Stimulated activated CD4-positive, alpha-beta T cell treated with anti-CD3 and anti-CD28 coated beads, Interleukin-12 subunit alpha, Interleukin-12 subunit beta, amount 100 ng/mL, for 4 hours (primary cell): ENCODE measurements around the gene DCAF11.

Source experiments
- DNase-seq: peaks from one replicate; pipeline ENCODE4 v3.0.0-alpha.2; 2020

DCAF11 gene

GRCh38 chr14:24114532-24115421 lies at the start of gene DCAF11, which contains the start of gene NRL:
DCAF11 (plus strand) TSS chr14:24114777; CDS start chr14:24115595, 818 bp downstream.
NRL (minus strand) TSS chr14:24114949; CDS start chr14:24082848, 32,101 bp downstream.
- DNase-seq: peak; percentile 95

GRCh38 chr14:24064856-24065255 lies 49.7 kb upstream of the DCAF11 start:
- DNase-seq: no peak

- no peak for DNase-seq
These were observed 49.2 kb upstream of the DCAF11 start for GRCh38 chr14:24065408-24065807.

DNA sequence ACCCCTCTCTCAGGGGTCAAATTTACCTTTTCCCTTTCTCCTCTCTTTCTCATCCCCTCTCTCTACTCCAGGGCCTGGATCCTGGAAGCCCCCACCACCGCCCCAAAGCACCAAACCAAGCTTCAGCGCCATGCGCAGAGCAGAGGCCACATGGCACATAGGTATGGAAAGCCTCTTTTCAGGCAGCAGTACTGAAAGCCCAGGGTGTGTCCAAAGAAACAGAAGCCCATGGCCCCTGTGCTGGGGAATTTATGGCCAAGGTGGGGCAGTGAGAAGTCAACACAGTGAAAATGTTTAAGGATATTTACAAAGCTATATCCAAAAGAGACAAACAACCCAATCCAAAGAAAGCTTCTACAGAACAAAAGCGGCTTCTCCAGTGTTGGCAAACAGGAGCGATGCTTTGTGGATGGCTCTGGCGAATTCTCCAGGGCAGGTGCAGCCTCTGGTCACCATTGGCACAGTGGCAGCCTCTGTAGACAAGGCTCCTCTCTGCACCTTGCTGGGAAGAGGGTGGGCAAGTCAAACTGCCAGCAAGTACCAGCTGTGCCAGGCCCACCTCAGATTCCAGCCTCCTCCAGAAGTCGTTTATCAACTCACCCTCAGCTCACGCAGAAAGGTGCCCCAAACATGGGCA lies 48.0 kb upstream of the DCAF11 start:
- no peak for DNase-seq

GRCh38 chr14:24067133-24068082 lies 47.2 kb upstream of the DCAF11 start:
- no peak for DNase-seq

- DNase-seq: no peak
These were observed 45.7 kb upstream of the DCAF11 start for GRCh38 chr14:24068711-24069410.

- DNase-seq: no peak
These were observed 45.2 kb upstream of the DCAF11 start for GRCh38 chr14:24069411-24069735.

GRCh38 chr14:24070285-24071143 lies 44.1 kb upstream of the DCAF11 start:
- no peak for DNase-seq

DNA sequence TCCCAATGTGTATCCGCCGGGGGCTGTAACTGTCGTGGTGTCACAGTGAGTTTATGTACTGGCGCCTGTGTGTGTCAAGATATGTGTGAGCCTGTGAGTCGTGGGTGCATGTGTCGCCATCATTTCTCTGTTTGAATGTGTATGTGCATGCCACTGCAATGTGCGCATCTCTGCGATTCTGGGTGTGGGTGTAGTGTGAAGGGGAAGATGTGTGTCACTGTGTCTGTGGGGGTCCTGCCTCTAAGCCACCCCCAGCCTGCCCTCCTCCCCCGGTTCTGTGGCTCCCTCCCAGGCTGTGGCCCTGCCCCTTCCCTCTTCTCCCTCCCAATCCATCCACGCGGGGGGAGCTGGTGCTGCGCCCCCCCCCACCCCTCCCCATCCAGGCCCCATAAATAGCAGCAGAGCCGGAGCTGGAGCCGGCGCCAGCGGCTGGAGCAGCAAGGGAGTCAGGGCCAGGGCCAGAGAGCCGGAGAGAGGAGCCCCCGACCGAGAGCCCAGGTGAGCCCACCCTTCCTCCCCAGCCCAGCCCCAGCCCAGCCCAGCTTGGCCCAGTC lies 43.4 kb upstream of the DCAF11 start, which contains the start of gene CPNE6:
Gene CPNE6 (plus strand): TSS at position 419 of the 554 bp plus-strand sequence. CDS start 1,375 bp downstream, outside the sequence.
- DNase-seq: peak; percentile 26

DNA sequence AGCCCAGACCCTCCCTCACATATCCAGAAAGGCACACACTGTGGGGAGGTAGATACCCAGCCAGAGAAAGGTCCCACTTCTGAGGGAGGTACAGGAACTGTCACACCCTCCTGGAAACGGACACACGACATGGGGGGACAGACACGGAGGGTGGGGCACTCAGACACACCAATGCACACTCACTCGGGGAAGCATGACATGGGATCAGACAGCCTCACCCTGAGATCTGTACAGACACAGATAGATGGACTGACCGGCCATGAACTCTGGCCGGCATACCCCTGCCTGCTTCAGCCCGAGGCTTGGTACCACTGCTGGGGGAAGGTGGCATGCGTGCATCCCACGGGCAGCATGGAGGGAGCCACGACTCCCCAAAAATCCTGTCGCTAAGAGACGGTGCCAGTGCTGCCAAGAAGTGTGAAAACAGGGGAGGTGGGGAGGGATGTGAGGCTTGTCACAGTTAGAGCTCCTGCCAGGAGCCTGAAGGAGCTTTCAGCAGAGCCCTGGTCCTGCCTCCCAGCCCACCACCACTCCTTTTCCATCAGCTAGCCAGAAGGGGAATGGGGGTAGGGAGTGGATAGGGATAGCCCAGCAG lies 42.6 kb upstream of the DCAF11 start:
- no peak for DNase-seq

DNA sequence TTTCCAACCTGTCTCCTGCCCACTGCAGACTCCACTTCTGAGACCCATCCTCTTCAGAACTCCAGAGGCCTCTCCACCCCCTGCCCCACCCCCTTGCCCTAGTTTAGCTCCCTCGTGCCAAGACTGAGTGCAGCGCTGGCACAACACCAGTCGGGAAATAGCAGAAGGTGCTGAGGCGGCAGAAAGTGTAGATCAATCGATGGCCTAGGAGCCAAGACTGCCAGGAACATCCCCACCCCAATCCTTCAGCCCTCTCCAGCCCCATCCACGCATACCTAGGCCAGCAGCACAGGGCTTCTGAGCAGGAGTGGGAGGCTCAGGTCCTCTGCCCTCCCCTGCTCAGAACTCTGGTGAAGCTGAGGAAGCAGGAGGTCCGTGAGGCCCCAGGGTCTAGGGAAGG lies 42.1 kb upstream of the DCAF11 start:
- DNase-seq: no peak

DNA sequence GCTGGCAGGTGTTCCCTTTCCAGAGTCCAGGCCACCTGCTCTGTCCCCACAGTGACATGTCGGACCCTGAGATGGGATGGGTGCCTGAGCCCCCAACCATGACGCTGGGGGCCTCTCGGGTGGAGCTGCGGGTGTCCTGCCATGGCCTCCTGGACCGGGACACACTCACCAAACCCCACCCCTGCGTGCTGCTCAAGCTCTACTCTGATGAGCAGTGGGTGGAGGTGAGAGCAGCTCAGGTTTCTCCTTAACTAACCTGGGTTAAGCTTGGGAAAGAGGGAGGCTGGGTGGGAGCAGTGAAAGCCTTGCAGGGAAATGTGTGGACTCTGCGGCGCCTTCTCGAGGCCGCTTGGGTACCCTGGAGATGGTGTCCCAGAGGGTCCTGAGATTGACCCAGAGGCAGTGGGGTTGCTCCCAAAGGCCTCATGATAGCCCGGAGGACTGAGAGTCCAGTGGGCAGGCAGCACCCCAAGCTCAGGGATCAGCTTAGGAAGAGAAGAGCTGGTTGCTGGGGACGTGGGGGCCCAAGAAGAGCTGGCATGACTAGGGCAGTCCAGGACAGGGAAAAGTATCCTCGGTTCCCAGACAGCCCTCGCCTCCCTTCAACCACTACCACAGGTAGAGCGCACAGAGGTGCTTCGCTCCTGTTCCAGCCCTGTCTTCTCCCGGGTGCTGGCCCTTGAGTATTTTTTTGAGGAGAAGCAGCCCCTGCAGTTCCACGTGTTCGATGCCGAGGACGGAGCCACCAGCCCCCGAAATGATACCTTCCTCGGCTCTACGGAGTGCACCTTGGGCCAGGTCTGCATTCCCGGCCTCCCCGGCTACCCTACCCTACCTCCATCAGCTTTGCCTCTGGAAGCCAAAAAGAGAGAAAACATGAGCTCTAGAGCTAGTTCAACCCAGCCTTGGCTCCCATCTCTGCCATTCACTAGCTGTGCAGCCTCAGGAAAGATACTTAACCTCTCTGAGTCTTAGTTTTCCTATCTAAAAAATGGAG lies 41.4 kb upstream of the DCAF11 start:
- no peak for DNase-seq

- DNase-seq: no peak
These were observed 39.7 kb upstream of the DCAF11 start for GRCh38 chr14:24074625-24075484.

GRCh38 chr14:24075485-24076301 lies 38.9 kb upstream of the DCAF11 start:
- no peak for DNase-seq

DNA sequence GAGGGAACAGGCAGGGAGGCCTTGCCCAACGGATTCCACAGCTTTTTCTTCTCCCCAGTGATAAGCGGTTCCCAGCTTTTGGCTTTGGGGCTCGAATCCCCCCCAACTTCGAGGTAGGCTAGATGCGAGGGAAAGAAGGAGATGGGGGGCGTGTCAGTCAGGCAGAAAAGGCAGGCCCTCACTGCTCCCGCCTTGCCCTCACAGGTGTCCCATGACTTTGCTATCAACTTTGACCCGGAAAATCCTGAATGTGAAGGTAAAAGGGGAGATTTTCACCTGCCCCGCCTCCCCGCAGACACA lies 38.3 kb upstream of the DCAF11 start:
- DNase-seq: no peak

GRCh38 chr14:24077086-24077485 lies 37.5 kb upstream of the DCAF11 start:
- no peak for DNase-seq

DNA sequence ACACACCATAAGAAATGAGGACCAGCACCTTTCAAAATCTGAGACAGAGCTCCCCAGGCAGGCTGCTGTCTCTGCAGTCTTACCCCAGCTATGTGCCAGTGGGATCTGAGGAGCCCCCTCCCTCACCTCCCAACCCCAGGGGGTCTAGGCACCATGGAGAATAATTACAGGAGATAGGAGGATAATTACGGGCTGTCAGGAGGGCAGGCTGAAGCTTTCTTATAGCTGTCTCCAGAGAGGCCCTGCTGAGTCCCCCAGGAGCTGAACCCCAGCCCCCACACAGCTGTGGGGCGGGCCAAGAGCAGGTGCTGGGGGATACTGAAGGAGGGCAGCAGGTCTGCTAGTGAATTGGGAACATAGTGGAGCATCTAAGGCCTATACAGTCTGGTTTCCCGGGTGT lies 36.4 kb upstream of the DCAF11 start:
- DNase-seq: no peak
